NCI-H82 treated with DMSO at 0.1 percent for 48 hours (cell line): ENCODE measurements around the gene DDX50.
"Not testable (repeated sequence)": the region's sequence is repeated elsewhere in the genome, so short reads cannot be mapped to it uniquely, and the experiment has no call there.

Experiments
- DNase-seq: peaks from one replicate; lab custom pipeline; 2025; ENCODE audit not compliant: unreplicated experiment; lab: John Stamatoyannopoulos, UW

DDX50 gene

DNA sequence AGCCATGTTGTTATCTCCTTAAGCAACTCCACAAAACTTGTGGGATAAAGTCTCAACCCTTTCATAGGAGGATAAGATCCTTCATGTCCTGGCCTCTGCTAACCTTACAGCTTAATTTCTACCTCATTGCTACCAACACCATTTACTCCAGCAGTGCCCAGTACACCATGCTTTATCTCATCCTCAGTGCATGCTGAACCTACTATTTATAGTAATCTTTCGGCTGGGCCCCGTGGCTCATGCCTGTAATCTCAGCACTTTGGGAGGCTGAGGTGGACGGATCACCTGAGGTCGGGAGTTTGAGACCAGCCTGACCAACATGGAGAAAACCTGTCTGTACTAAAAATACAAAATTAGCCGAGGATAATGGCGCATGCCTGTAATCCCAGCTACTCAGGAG is 78.6 kb downstream of the DDX50 start:
- not testable (repeated sequence) for DNase-seq

DNA sequence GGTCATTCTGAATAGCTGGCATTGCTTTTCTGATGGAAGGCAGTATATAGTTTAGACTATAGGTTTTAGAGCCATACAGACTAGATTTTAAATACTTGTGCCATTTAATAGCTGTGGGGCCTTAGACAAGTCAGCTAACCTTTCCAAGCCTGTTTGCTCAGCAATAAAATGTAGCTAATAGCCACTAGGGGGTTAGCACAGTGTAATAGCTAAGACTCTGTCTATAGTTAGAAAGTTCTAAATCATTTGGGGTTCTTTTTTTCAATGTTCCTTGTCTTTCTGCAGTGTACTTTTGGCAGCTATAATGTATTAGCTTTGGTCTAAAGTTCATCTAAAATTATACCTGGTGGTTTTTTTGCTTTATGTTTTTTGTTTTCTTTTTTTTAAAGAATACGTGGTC is 80.0 kb downstream of the DDX50 start:
- DNase-seq = no peak

DNA sequence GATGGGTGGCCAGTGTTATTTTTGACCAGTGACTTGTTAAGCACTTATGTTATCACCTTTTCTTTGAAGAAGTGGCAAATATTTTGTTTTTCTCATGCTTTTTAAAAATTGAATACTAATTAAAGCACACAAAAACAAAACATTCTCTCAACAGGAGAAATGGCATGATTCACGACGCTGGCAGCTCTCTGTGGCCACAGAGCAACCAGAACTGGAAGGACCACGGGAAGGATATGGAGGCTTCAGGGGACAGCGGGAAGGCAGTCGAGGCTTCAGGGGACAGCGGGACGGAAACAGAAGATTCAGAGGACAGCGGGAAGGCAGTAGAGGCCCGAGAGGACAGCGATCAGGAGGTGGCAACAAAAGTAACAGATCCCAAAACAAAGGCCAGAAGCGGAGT is 81.3 kb downstream of the DDX50 start:
- no peak for DNase-seq

DNA sequence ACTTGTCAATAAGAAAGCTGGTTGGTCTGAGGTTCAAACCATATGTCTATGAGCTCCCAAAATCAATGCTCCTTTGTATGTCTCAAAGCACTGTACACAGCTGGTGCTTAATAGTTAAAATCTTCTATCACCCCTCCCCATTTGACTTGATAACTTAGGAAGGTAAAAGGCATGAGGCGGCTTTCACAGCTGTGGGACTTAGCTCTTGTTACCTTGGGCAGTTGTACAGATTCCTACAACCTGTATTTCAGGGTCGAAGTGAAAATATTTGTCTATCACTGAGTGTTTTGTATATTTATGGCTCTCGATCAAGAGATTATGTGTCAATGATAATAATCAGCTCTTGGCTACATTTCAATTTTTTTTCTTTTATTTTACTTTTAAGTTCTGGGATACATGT is 86.5 kb downstream of the DDX50 start:
- no peak for DNase-seq

DNA sequence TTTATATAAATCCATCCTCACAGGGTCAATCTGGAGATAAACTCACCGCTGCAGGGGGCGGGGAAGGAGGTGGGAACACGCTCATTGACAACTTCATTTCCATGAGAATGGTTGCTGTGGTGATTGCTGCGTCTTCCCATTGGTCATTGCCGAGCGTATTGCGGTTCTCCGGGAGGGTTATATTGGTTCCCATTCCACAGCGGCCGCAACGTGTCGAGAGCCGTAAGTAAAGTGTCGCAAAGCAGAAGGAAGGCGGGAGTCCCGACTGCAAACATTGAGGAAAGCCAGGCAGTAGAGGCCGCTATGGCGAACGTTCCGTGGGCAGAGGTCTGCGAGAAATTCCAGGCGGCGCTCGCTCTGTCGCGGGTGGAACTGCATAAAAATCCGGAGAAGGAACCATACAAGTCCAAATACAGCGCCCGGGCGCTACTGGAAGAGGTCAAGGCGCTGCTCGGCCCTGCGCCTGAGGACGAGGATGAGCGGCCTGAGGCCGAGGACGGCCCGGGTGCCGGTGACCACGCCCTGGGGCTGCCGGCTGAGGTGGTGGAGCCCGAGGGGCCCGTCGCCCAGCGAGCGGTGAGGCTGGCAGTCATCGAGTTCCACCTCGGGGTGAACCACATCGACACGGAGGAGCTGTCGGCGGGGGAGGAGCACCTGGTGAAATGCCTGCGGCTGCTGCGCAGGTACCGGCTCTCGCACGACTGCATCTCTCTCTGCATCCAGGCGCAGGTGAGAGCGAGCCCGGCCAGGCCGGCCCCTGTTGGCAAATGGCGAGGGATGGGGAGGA is 87.6 kb downstream of the DDX50 start, which contains the start of gene KIFBP:
Gene KIFBP (plus strand): TSS at position 274 of the 787 bp plus-strand sequence. CDS start 30 bp downstream, at position 304.
- DNase-seq = peak; percentile 84

DNA sequence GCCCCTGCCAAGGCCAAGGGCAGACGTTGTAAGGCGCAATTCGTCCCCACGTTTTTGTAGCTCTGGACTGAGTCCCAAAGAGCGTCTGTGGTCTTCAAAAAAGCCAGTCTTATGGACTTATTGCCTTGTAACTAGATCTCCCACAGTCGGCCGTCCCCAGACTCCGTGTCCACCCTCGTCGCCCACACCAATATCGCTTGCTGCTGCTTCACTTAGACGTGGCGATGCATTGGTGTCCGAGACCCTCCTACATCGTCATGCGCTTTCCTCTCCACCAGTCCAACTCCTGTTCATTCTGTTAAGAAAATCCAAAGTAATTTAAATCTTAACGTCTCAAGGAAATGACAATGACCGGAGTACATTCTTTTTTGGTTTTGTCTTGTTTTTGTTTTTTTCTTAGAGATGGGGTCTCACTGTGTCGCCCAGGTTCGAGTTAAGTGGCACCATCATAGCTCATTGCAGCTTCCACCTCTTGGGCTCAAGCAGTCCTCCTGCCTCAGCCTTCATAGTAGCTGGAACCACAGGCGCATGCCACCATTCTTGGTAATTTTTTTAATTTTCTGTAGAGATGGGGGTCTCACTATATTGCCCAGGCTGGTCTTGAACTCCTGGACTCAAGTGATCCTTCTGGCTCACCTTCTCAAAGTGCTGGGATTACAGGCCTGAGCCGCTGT is 88.3 kb downstream of the DDX50 start:
- DNase-seq = no peak

DNA sequence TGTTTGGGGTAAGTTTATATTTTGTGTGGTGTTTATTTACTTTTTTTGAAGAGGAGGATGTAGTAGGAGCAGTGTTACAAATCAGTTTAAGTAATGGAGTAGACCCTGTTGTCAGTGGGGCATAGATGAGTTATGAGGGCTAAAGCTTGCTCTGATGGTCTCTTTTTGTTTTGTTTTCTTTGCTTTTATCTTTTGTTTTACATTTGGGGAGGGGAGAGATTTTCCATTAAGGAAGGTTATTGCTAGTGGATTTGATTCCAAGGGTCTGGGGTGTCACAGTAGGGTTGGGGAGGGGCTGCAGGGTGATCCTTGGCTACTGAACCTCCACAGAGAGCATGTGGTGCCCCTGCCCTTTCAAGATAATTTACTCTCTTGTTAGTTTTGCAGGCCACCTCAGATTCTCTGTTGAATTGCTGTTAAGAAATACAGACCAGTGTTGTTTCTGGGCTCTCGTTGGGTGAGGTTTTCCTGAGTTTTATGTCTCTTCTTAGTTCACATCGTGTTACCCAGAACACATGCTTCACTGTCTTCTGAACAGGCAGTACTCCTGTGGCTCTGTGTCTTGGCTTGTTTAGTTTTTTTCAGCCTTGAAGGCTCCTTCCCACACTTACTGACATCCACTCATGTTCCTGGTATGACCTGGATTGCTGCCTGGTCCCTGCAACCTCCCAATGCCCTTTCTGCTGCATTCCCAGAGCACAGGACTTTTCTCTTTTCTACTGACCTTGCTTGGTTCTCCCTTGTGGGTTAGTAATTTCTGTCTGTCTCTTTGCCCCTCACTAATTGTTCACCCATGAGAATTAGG is 91.7 kb downstream of the DDX50 start:
- no peak for DNase-seq
